Measurements from ENCODE around the gene ANAPC2.

The ANAPC2 gene

DNA sequence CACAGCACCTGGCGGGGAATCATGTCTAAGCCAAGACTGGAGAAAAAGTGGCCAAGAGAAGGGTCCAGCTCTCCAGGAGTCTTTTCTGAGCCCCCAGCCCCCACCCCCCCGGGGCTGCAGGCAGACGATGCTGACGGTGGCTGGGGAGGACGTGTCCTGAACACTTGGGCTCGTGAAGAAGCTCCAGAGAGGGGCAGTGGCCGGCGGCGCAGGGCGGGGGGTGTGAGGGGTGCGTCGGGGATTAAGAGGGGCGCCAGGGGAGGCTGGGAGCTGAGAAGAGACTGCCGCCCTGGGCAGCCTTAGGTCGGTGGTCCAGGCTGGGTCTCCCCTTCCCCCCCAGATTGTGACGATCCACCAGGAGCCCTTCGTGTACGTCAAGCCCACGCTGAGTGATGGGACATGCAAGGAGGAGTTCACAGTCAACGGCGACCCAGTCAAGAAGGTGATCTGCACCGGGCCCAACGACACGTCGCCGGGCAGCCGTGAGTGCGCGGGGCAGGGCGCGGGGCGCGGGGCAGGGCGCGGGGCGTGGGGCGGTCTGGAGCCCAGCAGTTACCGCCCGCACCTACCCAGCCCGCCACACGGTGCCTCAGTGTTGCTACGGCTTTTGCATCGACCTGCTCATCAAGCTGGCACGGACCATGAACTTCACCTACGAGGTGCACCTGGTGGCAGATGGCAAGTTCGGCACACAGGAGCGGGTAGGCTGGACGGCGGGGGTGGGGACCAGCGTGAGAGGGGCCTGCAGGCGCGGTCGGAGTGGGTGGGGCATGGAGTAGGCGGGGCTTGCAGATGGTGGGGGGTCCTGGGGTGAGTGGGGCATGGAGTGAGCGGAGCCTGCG is 27.4 kb downstream of the ANAPC2 start:
- DNase-seq, result no peak

DNA sequence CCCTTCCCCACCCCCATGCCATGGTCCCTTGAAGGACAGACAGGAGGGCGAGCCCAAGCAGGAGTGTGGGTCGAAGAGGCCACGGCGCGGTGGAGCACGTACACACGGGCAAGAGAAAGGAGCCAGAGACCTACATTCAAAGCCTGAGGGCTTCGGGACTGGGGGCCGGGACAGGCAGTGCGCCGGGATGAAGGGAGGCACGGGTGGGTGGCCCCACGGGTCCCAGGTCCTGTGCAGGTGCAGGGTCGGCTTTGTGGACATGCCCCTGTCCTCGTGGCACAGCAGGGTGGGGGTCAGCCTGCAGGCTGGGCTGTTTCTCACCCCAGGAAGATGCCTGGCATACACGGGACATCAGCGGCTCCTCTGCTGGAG is 28.3 kb downstream of the ANAPC2 start:
- no peak for DNase-seq

DNA sequence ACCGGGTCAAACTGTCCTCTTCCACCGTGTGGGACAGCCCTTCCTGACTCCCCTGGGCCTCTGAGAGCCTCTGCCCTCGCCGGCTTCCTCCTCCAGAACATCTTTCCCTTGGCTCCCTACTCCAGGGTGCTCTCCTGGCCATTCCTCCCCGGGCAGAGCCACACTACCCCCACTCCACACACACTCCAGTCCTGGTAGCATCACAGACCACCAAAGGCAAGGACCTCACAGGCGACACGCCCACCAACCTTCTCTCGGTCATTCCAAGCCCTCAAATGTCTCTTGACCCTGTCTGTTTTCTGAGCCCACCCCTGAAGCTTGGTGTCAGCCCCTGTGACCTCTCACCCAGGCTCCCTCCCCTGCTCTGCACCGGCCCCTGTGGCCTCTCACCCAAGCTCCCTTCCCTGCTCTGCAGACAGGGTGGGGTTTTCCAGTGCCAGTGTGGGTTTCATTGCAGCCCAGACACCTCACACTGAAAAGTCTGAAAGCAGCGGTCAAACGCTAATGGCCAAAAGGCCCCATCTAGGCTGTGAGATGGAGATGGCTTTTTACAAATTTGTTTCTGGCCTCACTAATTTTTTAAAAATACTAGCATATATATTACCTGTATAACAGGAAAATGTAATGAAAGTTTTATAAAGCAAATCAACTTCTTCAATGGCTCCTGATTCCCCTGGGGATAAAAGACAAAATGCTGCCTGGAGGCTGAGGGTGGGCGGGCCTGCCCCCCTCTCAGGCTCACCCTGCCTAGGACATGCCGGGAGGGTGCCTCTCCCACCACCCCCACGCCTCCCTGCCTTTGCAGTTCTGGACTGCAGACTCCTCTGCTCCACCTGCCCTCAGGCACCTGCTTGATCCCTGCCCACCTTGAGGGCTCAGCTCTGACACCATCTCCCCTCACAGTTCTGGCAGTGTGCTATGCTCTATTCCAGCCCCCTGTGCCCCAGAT is 29.0 kb downstream of the ANAPC2 start:
- DNase-seq, result no peak

- DNase-seq, result no peak
Observed at GRCh38 chr9:137158625-137159024, 29.7 kb downstream of the ANAPC2 start.

- DNase-seq, result no peak
Observed at GRCh38 chr9:137157618-137158415, 30.5 kb downstream of the ANAPC2 start.

GRCh38 chr9:137156567-137157375 is 31.6 kb downstream of the ANAPC2 start:
- peak; percentile 61 for DNase-seq

DNA sequence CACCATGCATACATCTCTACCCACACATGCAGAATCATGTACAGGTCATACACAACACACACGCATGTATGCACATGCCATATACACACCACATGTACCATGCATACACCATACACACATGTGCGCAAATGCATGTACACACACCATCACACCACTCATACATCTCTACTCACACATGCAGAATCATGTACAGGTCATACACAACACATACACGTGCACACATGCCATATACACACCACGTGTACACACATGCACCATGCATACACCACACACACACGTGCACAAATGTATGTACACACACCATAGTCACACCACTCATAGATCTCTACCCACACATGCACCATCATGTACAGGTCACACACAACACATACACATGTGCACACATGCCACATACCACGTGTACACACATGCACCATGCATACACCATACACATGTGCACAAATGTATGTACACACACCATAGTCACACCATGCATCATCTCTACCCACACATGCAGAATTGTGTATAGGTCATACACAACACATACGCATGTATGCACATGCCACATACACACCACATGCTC is 35.4 kb downstream of the ANAPC2 start:
- no peak for DNase-seq

DNA sequence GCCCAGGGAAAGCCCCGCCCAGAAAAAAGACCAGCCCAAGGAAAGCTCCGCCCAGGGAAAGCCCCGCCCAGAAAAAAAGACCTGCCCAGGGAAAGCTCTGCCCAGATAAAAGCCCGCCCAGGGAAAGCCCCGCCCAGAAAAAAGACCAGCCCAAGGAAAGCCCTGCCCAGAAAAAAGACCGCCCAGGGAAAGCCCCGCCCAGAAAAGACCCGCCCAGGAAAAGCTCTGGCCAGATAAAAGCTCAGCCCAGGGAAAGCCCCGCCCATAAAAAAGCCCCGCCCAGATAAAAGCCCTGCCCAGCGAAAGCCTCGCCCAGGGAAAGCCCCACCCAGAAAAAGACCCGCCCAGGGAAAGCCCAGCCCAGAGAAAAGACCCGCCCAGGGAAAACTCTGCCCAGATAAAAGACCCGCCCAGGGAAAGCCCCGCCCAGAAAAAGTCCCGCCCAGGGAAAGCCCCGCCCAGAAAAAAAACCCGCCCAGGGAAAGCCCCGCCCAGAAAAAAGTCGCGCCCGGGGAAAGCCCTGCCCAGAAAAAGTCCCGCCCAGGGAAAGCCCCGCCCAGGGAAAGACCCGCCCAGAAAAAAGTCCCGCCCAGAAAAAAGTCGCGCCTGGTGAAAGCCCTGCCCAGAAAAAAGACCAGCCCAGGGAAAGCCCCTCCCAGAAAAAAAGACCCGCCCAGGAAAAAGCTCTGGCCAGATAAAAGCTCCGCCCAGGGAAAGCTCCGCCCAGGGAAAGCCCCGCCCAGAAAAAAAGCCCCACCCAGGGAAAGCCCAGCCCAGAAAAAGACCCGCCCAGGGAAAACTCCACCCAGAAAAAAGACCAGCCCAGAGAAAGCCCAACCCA is 37.5 kb downstream of the ANAPC2 start:
- DNase-seq, result peak; percentile 40

DNA sequence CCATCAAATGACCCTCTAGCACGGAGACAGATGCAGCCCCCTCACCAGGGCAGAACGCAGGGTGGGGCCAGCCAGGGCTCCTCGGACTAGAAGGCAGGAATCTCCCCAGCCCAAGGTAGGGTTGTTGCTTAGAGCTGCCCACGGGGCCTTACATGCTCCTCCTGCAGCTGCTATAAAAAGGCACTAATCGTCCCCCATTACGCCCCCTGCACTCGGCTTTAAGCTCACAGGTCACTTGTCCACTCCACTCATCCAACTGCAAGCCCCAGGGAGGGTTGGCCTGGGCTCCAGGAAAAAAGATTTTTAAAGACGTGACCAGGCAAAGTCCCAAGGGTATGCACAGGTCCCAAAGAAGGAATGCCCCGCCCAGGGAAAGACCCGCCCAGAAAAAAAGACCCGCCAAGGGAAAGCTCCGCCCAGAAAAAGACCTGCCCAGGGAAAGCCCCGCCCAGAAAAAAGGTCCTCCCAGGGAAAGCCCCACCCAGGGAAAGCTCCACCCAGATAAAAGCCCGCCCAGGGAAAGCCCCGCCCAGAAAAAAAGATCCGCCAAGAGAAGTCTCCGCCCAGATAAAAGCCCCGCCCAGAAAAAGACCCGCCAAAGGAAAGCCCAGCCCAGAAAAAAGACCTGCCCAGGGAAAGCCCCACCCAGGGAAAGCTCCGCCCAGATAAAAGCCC is 38.3 kb downstream of the ANAPC2 start:
- DNase-seq, result no peak

GRCh38 chr9:137149363-137149762 is 39.0 kb downstream of the ANAPC2 start:
- DNase-seq, result no peak

DNA sequence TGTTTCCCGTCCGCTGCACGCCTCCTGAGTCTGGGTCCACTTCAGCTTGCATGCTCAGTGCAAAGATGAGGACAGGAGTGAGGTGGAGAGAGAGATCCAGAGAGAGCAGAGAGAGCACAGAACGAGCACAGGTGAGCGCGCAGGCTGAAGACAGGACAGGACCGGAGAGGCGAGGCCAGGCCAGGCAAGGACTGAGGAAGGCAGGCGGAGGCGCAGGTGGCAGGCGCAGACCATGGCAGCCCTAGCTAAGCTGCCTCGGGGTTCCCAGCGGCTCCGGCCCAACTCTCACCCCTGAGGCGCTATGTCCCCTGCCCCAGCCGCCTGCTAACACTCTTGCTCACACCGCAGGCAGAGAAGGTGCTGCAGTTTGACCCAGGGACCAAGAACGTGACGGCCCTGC is 39.7 kb downstream of the ANAPC2 start:
- no peak for DNase-seq

- DNase-seq, result no peak
Observed at GRCh38 chr9:137148242-137148641, 40.1 kb downstream of the ANAPC2 start.

- DNase-seq, result no peak
Observed at GRCh38 chr9:137147793-137148160, 40.6 kb downstream of the ANAPC2 start.

DNA sequence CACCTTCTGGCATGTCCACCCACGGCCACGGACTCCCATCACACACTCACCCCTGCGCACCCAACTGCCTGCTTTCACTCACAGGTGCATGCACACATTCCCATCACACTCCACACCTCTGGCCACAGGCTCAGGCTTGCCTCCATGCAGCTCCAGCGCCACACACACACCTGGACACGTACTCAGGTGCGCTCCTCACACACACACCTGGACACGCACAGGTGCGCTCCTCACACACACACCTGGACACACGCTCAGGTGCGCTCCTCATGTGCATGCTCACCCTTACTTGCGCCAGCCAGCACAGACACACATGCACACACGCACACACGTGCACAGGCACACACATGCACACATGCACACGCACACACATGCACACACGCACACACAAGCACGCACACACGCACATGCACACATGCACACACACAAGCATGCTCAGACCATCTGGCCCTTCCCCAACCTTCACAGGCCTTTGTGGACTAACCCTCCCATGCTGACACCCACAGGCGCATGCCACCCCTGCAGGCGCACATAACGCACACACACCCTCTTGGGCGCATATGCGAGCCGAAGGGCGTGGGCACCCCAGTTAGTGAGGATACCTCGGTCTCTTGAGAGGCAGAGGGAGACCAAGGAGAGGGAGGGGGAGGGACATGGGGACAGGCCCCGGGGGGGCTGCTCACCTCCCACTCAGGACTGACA is 41.1 kb downstream of the ANAPC2 start:
- DNase-seq, result no peak

- DNase-seq, result no peak
Observed at GRCh38 chr9:137146527-137146918, 41.8 kb downstream of the ANAPC2 start.

GRCh38 chr9:137145731-137146526 is 42.4 kb downstream of the ANAPC2 start:
- DNase-seq, result no peak

- DNase-seq, result no peak
Observed at GRCh38 chr9:137143459-137143858, 44.9 kb downstream of the ANAPC2 start.

DNA sequence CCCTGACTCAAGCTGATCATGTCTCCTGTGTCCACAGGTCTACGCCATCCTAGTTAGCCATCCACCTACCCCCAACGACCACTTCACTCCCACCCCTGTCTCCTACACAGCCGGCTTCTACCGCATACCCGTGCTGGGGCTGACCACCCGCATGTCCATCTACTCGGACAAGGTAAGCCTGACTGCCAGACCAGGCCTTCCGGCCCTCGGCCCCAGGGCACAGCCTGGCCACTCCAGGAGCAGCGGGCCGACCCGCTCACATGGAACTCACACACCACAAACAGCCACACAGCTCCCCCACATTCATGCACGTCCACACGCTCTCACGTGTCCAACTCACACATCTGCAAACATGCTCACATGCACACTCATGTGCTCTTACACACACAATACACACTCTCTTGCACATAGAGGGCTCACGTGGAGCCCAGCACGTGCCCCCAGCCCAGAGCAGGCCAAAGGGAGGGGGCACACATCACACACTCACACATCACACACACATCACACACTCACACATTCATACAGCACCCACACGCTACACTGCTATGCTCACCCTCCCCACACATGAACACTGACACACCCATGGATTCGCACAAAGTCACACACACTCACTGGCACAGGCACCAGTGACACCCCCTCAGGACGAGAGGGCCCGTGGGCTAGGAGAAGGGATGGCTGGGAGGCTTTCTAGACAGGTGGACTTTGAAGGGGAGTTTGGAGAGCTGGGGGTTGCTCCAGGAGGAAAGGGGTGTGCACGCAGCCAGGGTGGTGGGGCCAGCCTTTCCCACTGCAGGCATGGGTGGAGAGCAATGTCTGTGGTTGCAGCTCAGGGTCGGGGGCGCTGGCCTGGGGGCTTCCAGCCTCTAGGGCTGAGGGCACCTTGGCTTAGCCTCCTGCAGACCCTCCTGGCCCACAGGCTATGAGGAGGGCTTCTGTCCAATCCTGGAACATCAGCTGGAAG is 46.1 kb downstream of the ANAPC2 start:
- no peak for DNase-seq

Measured in activated naive CD4-positive, alpha-beta T cell treated with Interleukin-2 at 50 U/mL for 16 hours (primary cell).